OCI-M2 (cell line): ENCODE measurements around the gene SPOCK1.
"Not testable (repeated sequence)": the region's sequence is repeated elsewhere in the genome, so short reads cannot be mapped to it uniquely, and the experiment has no call there.

Source experiments
- DNase-seq: peaks from one replicate; lab custom pipeline; 2025; ENCODE audit not compliant: unreplicated experiment; lab: John Stamatoyannopoulos, UW

Gene SPOCK1

DNA sequence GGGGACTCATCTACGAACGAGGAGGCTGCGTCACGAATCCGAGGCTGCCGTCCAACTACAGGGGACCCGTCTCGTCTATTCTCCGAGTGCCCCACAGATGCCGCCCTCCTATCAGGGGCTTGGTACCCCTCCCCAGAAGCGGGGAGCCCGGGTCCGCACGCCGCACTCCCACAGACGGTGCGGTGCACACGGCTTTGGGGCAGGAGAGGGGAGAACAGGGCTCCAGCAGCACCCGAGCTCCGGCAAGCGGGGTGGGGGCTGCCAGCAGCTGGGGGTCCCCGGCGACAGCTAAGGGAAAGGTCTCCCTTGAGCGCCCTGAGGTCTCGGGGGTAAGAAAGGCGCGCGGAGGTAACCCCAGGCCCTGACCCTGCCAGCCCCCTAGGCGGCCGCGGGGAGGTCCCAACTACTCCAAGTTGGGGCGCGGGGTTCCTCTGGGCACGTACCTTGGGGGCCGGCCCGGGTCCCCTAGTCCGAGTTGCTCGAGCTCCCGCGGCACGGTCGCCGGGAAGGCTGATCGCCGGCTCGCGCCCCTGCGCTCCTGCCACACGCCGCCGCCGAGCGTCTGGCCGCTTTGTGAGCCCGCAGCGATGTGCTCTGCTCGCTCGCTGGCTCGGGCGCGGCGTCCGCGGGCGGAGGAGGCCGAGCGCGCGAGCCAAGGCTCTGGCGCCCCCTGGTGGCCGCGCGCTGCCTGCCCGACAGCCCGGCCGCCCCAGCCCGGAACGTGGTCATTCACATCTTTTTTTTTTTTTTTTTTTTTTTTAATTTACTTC is at the start of gene SPOCK1:
Gene SPOCK1, minus strand, starts transcription at position 591 of the 770 bp plus-strand sequence.
- no peak for DNase-seq

- DNase-seq: no peak
Observed at GRCh38 chr5:137545956-137546355, 46.8 kb upstream of the SPOCK1 start.

- DNase-seq: not testable (repeated sequence)
Observed at GRCh38 chr5:137535449-137535848, 36.3 kb upstream of the SPOCK1 start.

GRCh38 chr5:137533963-137534362 is 34.8 kb upstream of the SPOCK1 start:
- no peak for DNase-seq

DNA sequence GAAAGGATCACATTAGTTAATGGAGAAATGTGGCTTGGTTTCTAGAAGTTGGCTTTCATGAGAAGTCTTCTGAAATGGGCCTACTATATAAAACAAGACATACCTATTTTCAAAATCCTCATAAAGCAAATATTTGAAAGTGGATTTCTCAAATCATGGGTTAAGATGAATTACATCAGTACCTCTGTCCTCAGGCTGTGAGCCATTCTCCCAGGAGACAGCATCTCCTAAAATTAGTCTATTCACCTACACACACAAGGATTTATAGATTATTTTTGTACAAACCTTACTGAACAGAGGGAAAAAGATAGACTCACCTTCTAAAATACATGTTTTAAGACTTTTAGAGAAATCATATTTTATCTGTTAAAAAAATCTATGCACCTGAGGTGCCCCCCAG is 32.1 kb upstream of the SPOCK1 start:
- no peak for DNase-seq

GRCh38 chr5:137521246-137521645 is 22.1 kb upstream of the SPOCK1 start:
- DNase-seq: no peak

- DNase-seq: no peak
Observed at GRCh38 chr5:137516961-137517360, 17.8 kb upstream of the SPOCK1 start.

- DNase-seq: no peak
Observed at GRCh38 chr5:137516251-137516797, 17.2 kb upstream of the SPOCK1 start.

DNA sequence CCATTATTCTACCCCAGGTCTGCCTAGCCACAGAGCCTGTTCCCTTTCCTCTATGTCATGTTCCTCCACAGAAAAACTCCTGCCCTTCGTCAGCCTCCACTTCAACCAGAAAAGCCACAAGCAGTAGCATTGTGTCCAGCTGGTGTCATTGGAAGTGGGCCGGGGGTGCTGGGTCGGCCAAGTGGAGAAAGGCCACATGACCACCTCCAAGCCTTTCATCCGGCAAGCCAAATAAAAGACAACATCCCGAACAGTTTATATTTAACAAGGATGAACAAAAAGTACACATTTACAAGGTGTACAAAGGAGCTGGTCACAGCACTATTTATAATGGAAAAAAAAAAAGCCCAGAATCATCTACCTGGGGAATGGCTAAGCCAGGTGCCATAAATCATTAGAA is 16.1 kb upstream of the SPOCK1 start:
- DNase-seq: no peak

DNA sequence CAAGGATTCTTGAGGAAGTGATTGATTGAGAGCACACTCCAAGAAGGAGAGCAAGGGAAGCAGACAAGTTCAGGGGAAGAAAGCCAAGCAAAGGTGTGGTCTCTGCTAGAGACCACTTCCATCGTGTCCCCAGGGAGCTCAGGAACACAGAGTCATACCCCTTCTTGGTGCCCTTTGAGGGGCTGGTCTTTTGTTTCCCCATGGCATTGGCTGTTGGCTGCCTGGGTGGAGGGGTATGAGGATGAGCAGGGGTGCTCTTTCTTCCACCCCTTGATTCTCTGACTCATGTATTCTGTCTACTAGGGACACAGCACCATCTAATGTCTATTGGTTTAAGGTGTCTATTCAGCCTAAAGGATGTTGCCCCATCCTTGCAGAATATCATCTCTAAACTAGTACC is 11.5 kb upstream of the SPOCK1 start:
- DNase-seq: no peak

- DNase-seq: no peak
Observed at GRCh38 chr5:137507150-137507549, 8.0 kb upstream of the SPOCK1 start.

- DNase-seq: no peak
Observed at GRCh38 chr5:137506296-137506695, 7.2 kb upstream of the SPOCK1 start.

GRCh38 chr5:137504916-137505315 is 5.8 kb upstream of the SPOCK1 start:
- no peak for DNase-seq

GRCh38 chr5:137503456-137503855 is 4.3 kb upstream of the SPOCK1 start:
- no peak for DNase-seq

DNA sequence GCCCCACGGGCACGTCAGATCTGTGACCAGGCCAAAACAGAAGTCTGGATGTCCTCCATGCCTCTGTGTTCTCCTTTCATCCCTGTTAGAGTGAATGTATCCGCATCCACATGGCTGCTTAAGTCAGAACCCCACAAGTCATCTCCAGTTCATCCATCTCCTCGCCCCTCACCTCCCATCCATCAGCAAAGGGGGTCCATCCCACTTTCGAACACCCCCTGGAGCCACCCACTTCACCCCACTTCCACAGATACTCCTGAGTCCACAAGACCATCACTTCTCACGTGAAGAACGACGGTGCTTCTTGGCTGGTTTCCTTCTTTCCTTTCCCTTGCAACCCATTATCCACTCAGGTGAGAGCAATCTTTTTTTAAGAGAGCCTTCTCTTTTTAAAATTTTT is 3.5 kb upstream of the SPOCK1 start:
- no peak for DNase-seq

DNA sequence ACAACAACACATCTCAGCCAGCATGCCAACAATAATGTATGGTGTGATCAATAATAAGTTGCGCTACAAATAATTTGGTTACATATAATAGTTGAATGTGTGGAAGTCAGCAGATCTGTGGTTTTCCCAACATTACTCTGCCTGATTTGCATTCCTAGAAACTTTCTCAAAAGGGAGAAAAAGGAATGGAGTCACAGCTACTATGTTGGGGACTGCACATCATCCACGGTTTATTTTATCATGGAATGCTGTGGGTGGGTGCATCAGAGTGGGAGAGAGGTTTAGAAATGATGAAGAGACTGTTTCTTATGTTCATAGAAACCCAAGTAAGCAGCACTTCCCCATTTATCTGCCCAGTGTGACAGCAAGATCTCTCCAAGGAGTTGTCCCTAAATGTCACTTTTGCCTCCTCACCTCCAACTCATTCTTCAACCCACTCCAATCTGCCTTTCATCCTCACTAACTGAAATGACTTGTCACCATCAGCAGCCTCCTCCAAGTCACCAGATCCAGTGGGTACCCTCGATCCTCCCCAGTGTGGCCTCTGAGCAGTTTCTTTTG is 2.8 kb upstream of the SPOCK1 start:
- no peak for DNase-seq

DNA sequence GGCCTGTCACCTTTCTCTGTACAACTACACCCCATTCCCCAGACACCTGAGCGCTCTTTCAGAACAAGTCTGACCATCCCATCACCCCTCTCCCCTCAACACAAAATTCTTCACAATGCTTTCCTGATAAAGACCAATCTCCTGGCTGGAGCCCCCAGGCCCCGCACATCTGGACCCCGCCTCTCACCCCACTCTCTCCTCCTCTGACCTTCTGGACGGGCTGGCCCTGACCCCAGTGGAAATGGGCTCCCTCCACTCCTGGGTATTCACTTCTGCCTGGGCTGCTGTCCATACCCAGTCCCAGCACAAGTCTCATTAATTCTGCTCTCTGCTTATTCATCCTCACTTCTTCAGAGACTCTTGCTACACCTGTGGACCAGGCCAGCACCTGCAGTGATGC is 2.1 kb upstream of the SPOCK1 start:
- no peak for DNase-seq

DNA sequence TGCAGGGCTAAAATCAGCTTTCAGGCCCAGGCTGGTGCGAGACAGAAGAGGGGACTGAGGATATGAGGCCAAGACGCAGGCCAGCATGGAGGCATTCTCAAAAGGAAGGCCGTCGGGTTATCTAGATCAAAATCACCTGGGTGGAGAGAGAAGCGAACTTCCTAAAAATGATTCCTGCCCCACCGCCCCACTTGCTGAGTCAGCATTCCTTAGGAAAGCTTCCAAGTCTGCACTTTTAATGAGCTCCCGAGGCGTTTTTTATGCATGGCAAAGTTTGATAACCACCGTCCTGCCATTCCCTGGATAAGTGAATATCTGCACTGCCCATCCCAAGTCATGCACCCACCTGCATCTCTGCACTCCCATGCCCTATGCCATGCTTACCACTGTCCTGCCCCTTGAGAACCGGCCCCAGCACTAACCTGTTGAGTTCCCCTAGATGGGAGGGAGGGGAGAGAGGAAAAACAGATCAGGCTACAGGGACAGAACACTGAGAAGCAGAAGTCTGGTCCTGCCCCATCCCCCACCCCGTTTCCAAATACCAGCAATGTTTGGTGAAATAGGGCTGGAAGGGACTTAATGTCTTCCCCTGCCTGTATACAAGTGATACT is 1.6 kb upstream of the SPOCK1 start:
- no peak for DNase-seq

GRCh38 chr5:137499506-137499847 is 351 bp upstream of the SPOCK1 start:
- not testable (repeated sequence) for DNase-seq

DNA sequence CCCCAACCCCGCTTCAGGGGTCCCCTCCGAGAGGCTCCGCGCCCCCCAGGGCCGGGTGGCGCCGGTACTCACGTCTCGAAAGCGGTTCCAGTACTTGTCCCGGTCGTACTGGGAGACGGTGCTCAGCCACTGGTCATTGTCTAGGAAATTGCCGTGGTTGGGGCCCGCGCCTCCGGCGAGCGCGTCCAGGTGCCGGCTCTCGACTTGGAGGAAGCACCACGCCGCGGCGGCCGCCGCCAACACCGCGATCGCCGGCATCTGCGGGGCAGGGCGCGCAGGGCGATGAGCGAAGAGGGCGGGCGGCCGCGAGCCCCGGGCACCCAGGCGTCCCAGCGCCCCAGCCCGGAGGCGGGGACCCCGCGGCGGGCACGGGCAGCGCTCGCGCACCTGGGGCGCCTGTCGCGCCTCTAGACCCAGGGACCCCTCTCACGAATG is 808 bp downstream of the SPOCK1 start:
- no peak for DNase-seq

DNA sequence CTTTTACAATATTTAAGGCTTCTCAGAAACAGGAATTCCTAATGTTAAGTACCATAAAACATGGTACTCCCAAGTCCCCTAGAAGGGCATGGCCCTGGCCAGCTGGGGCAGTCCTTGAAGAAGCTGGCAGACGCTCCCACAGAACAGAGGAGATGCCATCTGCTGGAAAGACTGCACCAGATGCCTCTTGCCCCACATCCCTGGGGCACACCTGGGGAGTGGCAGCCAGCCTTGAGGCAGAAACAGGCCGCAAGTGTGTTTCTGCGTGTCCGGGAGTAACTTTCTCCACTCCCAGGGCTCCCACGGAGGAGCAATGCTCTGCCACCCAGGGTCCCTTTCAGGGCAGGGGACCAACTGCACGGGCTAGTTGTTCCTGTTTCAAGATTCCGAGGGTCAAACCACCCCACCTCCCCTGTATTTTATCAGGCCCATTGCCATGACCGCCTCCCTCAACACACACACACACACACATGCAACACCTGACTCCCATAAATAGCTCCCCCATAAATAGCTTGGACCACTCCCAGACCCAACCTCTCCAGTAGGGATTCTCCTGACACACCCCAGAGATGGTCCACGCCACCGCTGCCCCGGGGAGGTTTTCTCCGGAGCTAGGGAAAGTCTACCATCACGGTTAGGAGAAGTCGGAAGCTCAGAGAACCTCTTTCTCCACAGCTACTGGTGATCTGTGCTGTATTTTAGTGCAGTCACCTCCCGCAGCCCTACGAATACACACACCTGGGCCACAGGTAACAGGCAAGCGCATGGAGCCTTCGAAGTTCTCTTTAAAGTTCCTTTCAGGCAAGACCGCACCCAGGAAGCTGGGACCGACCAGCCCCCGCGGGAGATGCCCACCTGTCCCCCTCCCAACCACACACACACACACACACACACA is 1.5 kb downstream of the SPOCK1 start:
- DNase-seq: no peak
